HepG2 (cell line): Measurements from ENCODE around the gene BHLHE41. TPM values are rescaled to one million over a fixed set of nuclear protein-coding genes. Genes with fewer than 3 reads are reported as not detected.

ENCODE experiments used
- BCL6 ChIP-seq: IDR thresholded peaks from 2 replicates; pipeline ENCODE4 v1.6.1; 2016; ENCODE audit warnings: missing genetic modification reagents, missing compliant biosample characterization
- CCDC6 ChIP-seq: sonication (generic); formaldehyde crosslinking; IDR thresholded peaks from 2 replicates; pipeline ENCODE4 v1.8.1; 2022; ENCODE audit warnings: mild to moderate bottlenecking, missing genetic modification reagents, moderate library complexity
- DPF2 ChIP-seq: sonication (generic); formaldehyde crosslinking; IDR thresholded peaks from 2 replicates; pipeline ENCODE4 v1.4.0; 2020; ENCODE audit warnings: mild to moderate bottlenecking, low read depth, missing genetic modification reagents, borderline replicate concordance
- EZH2 ChIP-seq: conservative IDR thresholded peaks from 2 replicates; pipeline ENCODE4 v1.6.1; 2012; ENCODE audit warnings: mild to moderate bottlenecking, low read depth, low read length, moderate library complexity
- HMG20A ChIP-seq: IDR thresholded peaks from 2 replicates; pipeline ENCODE4 v1.6.1; 2016; ENCODE audit warnings: borderline replicate concordance
- MATR3 ChIP-seq: sonication (generic); formaldehyde crosslinking; IDR thresholded peaks from 2 replicates; pipeline ENCODE4 v1.4.0; 2020; ENCODE audit warnings: missing genetic modification reagents
- NCOA2 ChIP-seq: sonication (generic); formaldehyde crosslinking; IDR thresholded peaks from 2 replicates; pipeline ENCODE4 v1.8.0; 2022; ENCODE audit warnings: inconsistent platforms
- NCOR1 ChIP-seq: fragments of 200-600 bp; sonication (generic); IDR thresholded peaks from 2 replicates; pipeline ENCODE4 v1.7.0; 2017; ENCODE audit warnings: antibody characterized with exemption, low read length, borderline replicate concordance
- NFATC3 ChIP-seq: sonication (generic); formaldehyde crosslinking; IDR thresholded peaks from 2 replicates; pipeline ENCODE4 v1.5.1; 2020; ENCODE audit warnings: mild to moderate bottlenecking, missing genetic modification reagents
- NR2C2 ChIP-seq: sonication (generic); formaldehyde crosslinking; IDR thresholded peaks from 2 replicates; pipeline ENCODE4 v1.4.0; 2020; ENCODE audit warnings: missing genetic modification reagents, mild to moderate bottlenecking, moderate library complexity, borderline replicate concordance
- NR2F6 ChIP-seq, 2 experiments: IDR thresholded peaks; 2 replicates each; pipeline ENCODE4 v1.6.1; 2016; ENCODE audit warnings: antibody characterized with exemption in 1 of 2, mild to moderate bottlenecking in 1 of 2
- RFX1 ChIP-seq: fragments of 450-650 bp; IDR thresholded peaks from 2 replicates; pipeline ENCODE4 v1.6.1; 2017
- SOX6 ChIP-seq, 2 experiments: fragments of 450-650 bp in 1 of 2; sonication (generic) in 1 of 2; formaldehyde crosslinking in 1 of 2; IDR thresholded peaks; 2 replicates each; pipeline versions ENCODE4 v1.4.0 to v1.6.1; 2017 to 2020; ENCODE audit warnings: antibody characterized with exemption in 1 of 2, mild to moderate bottlenecking in 1 of 2, missing genetic modification reagents in 1 of 2
- SP4 ChIP-seq: sonication (generic); formaldehyde crosslinking; IDR thresholded peaks from 2 replicates; pipeline ENCODE4 v1.8.1; 2023; ENCODE audit warnings: mild to moderate bottlenecking, missing genetic modification reagents
- SRSF1 ChIP-seq: fragments of 200-400 bp; formaldehyde crosslinking; optimal IDR thresholded peaks from 2 replicates; pipeline ENCODE3; 2017; ENCODE audit warnings: mild to moderate bottlenecking, low read depth, low read length, moderate library complexity
- TBX3 ChIP-seq: fragments of 450-650 bp; IDR thresholded peaks from 2 replicates; pipeline ENCODE4 v1.6.1; 2017; ENCODE audit warnings: antibody characterized with exemption, mild to moderate bottlenecking, inconsistent platforms, borderline replicate concordance
- ZFP41 ChIP-seq: sonication (generic); formaldehyde crosslinking; IDR thresholded peaks from 2 replicates; pipeline ENCODE4 v1.4.0; 2020; ENCODE audit warnings: mild to moderate bottlenecking, missing genetic modification reagents, borderline replicate concordance
- ZFP90 ChIP-seq: sonication (generic); formaldehyde crosslinking; IDR thresholded peaks from 2 replicates; pipeline ENCODE4 v1.8.0; 2022; ENCODE audit warnings: missing genetic modification reagents, mild to moderate bottlenecking, inconsistent platforms, borderline replicate concordance
- ZNF20 ChIP-seq: sonication (generic); formaldehyde crosslinking; IDR thresholded peaks from 2 replicates; pipeline ENCODE4 v1.4.0; 2020; ENCODE audit warnings: mild to moderate bottlenecking, moderate library complexity, missing genetic modification reagents
- ZNF263 ChIP-seq: sonication (generic); formaldehyde crosslinking; IDR thresholded peaks from 2 replicates; pipeline ENCODE4 v1.4.0; 2020; ENCODE audit warnings: missing genetic modification reagents
- ZNF343 ChIP-seq: sonication (generic); formaldehyde crosslinking; IDR thresholded peaks from 2 replicates; pipeline ENCODE4 v1.4.0; 2020; ENCODE audit warnings: mild to moderate bottlenecking, missing genetic modification reagents
- ZNF549 ChIP-seq: sonication (generic); formaldehyde crosslinking; IDR thresholded peaks from 2 replicates; pipeline ENCODE4 v1.5.0; 2020; ENCODE audit warnings: missing genetic modification reagents
- ZNF629 ChIP-seq: sonication (generic); formaldehyde crosslinking; conservative IDR thresholded peaks from 2 replicates; pipeline ENCODE4 v1.5.0; 2020; ENCODE audit warnings: missing genetic modification reagents
- ZNF777 ChIP-seq: sonication (generic); formaldehyde crosslinking; IDR thresholded peaks from 2 replicates; pipeline ENCODE4 v1.4.0; 2020; ENCODE audit warnings: missing genetic modification reagents
- ZZZ3 ChIP-seq: sonication (generic); formaldehyde crosslinking; IDR thresholded peaks from 2 replicates; pipeline ENCODE4 v1.4.0; 2020; ENCODE audit warnings: missing genetic modification reagents, mild to moderate bottlenecking, borderline replicate concordance
- polyA plus RNA-seq, 8 experiments: library from polyadenylated mRNA; depleted of rRNA in 3 of 8; stranded (reverse) in 7 of 8; unstranded in 1 of 8; fragments of >200 nt; fragmentation: Illumina TruSeq in 4 of 8; extraction: Trizol in 4 of 8; gene quantifications; 2 replicates each; pipeline versions ENCODE4 v1.2.1 to v1.2.3, GENCODE V29; 2011 to 2016; ENCODE audit warnings: low read depth in 4 of 8, missing spikeins in 1 of 8, mixed read lengths in 1 of 8; ENCODE audit not compliant: insufficient read depth in 1 of 8
- total RNA-seq, 5 experiments: library from RNA; depleted of rRNA; stranded (reverse); fragments of >200 nt; fragmentation: Illumina TruSeq; extraction: Trizol; gene quantifications; 2 replicates each; pipeline ENCODE4 v1.2.3, GENCODE V29; 2016; ENCODE audit warnings: low read depth in 1 of 5
- TF ChIP-seq, protein P1 (sequence below): sonication (generic); formaldehyde crosslinking; IDR thresholded peaks from 2 replicates; pipeline ENCODE4 v1.5.1; 2020; ENCODE audit warnings: missing genetic modification reagents, mild to moderate bottlenecking, borderline replicate concordance
- TF ChIP-seq, protein P2 (sequence below): sonication (generic); formaldehyde crosslinking; IDR thresholded peaks from 2 replicates; pipeline ENCODE4 v1.8.0; 2022; ENCODE audit warnings: missing genetic modification reagents, mild to moderate bottlenecking, inconsistent platforms, borderline replicate concordance
- TF ChIP-seq, protein P3 (sequence below): sonication (generic); formaldehyde crosslinking; IDR thresholded peaks from 2 replicates; pipeline ENCODE4 v1.4.0; 2020; ENCODE audit warnings: missing genetic modification reagents

Gene BHLHE41
- total and polyA plus RNA-seq, 2 of the 13 experiments (the other 11 are each of a cell fraction or from before 2014, with no cell fraction given) = 0.03 TPM; not detected in 1

DNA sequence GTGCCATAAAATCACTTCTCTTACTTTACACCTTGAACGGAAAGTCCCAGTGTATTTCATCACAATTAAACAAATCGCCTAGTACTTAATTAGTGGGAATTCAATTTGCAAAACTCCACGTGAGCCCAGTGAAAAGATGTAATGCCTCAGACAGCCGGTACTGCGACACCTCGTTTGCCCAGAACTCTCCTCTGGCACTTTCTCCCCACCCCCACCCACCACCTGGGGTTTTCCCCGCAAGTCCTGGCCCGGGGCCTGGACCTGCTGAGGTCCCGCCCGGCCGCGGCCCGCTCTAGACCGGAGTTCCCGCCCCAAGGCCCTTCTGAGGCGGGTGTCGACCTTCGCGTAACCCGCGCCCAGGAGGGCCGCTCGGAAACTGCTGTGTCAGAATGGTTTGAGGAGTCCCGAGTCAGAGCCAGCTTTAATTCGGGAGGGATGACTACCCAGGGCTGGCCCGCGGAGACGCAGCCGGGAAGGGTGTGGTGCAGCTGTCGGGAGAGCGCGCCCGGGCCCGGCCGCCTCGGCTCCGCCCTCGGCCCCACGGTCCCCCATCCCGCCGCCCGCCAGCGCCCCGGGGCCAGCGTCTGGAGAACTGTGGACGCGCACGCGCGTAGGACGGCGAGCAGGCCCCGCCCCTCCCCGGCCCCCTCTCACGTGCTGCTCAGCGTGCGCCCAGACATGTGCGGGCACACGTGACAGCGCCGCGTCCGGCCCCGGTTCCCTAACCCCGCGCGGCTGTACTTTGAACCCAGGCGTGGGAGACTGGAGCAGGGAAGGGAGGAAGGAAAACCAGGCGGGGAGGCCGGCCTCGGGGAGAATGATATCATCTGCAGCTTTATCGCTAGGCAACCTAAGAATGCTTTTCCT is 10.8 kb downstream of the BHLHE41 start (continued):
- TF ChIP-seq ZNF777 (CRISPR knock-in tag) (peak; percentile 60), ZZZ3 (CRISPR knock-in tag) (peak; percentile 97), ZFP90 (CRISPR knock-in tag) (peak; percentile 82; the same call in 1 of the 2 replicates), SP4 (CRISPR knock-in tag) (peak; percentile 69; the same call in 1 of the 2 replicates), DPF2 (CRISPR knock-in tag) (no peak), EZH2 (no peak), ZNF549 (no peak), ZFP41 (CRISPR knock-in tag) (peak; percentile 43; the same call in 1 of the 2 replicates), ZNF263 (CRISPR knock-in tag) (peak; percentile 74), RFX1 (peak; percentile 53; the same call in 1 of the 2 replicates), MATR3 (no peak), NCOA2 (CRISPR knock-in tag) (0 out of 2 replicates have a peak, but pooled peaks have one; percentile 27), NFATC3 (CRISPR knock-in tag) (peak; percentile 61; the same call in 1 of the 2 replicates), ZNF20 (CRISPR knock-in tag) (0 out of 2 replicates have a peak, but pooled peaks have one; percentile 60), NR2F6 (IDR thresholded peaks at IDR 0.05) (no peak), NR2F6 (CRISPR knock-in tag; IDR thresholded peaks at IDR 0.05) (peak; percentile 48), NR2C2 (CRISPR knock-in tag) (peak; percentile 75), ZNF343 (CRISPR knock-in tag) (peak; percentile 96), NCOR1 (peak; percentile 75; the same call in 1 of the 2 replicates), TBX3 (peak; percentile 10; the same call in 1 of the 2 replicates), CCDC6 (CRISPR knock-in tag) (peak; percentile 93), SRSF1 (no peak), ZNF629 (CRISPR knock-in tag) (no peak), SOX6 (IDR thresholded peaks at IDR 0.05) (no peak), SOX6 (CRISPR knock-in tag; IDR thresholded peaks at IDR 0.05) (peak; percentile 88), HMG20A (peak; percentile 71; the same call in 1 of the 2 replicates), BCL6 (CRISPR knock-in tag) (peak; percentile 70; the same call in 1 of the 2 replicates)
- TF ChIP-seq, protein P1, sequence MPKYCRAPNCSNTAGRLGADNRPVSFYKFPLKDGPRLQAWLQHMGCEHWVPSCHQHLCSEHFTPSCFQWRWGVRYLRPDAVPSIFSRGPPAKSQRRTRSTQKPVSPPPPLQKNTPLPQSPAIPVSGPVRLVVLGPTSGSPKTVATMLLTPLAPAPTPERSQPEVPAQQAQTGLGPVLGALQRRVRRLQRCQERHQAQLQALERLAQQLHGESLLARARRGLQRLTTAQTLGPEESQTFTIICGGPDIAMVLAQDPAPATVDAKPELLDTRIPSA (CRISPR knock-in tag) = 0 out of 2 replicates have a peak, but pooled peaks have one; percentile 59
- TF ChIP-seq, protein P2, sequence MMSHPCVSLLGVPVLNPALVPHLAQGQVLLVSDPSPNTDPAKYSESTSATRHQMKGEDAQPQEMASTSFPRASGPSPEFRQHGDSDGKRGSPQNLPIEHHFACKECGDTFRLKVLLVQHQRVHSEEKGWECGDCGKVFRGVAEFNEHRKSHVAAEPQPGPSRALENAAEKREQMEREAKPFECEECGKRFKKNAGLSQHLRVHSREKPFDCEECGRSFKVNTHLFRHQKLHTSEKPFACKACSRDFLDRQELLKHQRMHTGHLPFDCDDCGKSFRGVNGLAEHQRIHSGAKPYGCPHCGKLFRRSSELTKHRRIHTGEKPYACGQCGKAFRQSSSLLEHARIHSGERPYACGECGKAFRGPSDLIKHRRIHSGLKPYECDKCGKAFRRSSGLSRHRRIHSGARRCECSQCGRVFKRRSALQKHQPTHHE = peak; percentile 88; the same call in 1 of the 2 replicates
- TF ChIP-seq, protein P3, sequence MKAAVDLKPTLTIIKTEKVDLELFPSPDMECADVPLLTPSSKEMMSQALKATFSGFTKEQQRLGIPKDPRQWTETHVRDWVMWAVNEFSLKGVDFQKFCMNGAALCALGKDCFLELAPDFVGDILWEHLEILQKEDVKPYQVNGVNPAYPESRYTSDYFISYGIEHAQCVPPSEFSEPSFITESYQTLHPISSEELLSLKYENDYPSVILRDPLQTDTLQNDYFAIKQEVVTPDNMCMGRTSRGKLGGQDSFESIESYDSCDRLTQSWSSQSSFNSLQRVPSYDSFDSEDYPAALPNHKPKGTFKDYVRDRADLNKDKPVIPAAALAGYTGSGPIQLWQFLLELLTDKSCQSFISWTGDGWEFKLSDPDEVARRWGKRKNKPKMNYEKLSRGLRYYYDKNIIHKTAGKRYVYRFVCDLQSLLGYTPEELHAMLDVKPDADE (CRISPR knock-in tag) = 0 out of 2 replicates have a peak, but pooled peaks have one; percentile 65
